Endothelial cell of umbilical vein (primary cell): Measurements from ENCODE around the gene SEMA5A. TPM values are rescaled to one million over a fixed set of nuclear protein-coding genes. Genes with fewer than 3 reads are reported as not detected.

Experiments used
- BruUV-seq: library from RNA; stranded (reverse); fragments of 400-500 nt; replicated peaks from 2 replicates; lab custom pipeline; 2021; lab: Mats Ljungman, UMichigan
- CTCF ChIA-PET: fragments of 300-600, 350-600 bp; sonication (Branson Sonifier 250); formaldehyde crosslinking; loops from one replicate; lab custom pipeline; 2021; ENCODE audit warnings: antibody characterized with exemption, inconsistent platforms; lab: Charles Lee
- POLR2A ChIA-PET: fragments of 300-600, 350-600 bp; sonication (Branson Sonifier 250); formaldehyde crosslinking; loops from one replicate; lab custom pipeline; 2021; ENCODE audit warnings: antibody characterized with exemption, inconsistent platforms; lab: Charles Lee
- DNase-seq: peaks from one replicate; pipeline ENCODE4 v3.0.0-alpha.2; 2011; ENCODE audit warnings: low read depth, low spot score
- FAIRE-seq: peaks from 2 replicates; lab custom pipeline; 2011; peaks lifted over from hg19 to GRCh38; lab: Jason Lieb, UNC
- H2AFZ ChIP-seq: 2 replicates; pipeline ENCODE4 v1.6.0; 2012; ENCODE audit warnings: low read depth, low read length, control low read depth, inconsistent platforms
- H3K27ac ChIP-seq: 2 replicates; pipeline ENCODE4 v1.5.1; 2011; ENCODE audit warnings: low read depth, mild to moderate bottlenecking, control low read depth, low read length, moderate library complexity; ENCODE audit not compliant: insufficient read depth
- H3K27me3 ChIP-seq, 2 experiments: 2 replicates each; pipeline versions ENCODE4 v1.6.0 to v1.6.1; 2011; ENCODE audit warnings: low read length in 2 of 2, mixed read lengths in 1 of 2; ENCODE audit not compliant: control insufficient read depth in 2 of 2, insufficient read depth in 2 of 2
- H3K36me3 ChIP-seq, 2 experiments: 2 replicates in 1 of 2; 3 replicates in 1 of 2; pipeline ENCODE4 v1.5.1; 2011; ENCODE audit warnings: low read length in 2 of 2, mild to moderate bottlenecking in 1 of 2, moderate library complexity in 1 of 2; ENCODE audit not compliant: control insufficient read depth in 2 of 2, insufficient read depth in 2 of 2; ENCODE audit errors: extremely low read depth in 1 of 2
- H3K4me1 ChIP-seq: 3 replicates; pipeline ENCODE4 v1.5.1; 2011; ENCODE audit warnings: mild to moderate bottlenecking, low read length; ENCODE audit not compliant: control insufficient read depth, insufficient read depth; ENCODE audit errors: extremely low read depth
- H3K4me2 ChIP-seq: 2 replicates; pipeline ENCODE4 v1.6.1; 2011; ENCODE audit warnings: low read length, control low read depth, mixed read lengths; ENCODE audit not compliant: insufficient read depth
- H3K4me3 ChIP-seq, 3 experiments: fragments of 200-600 bp in 1 of 3; sonication (generic), shearing (Covaris generic) in 1 of 3; replicated peaks in 1 of 3; 2 replicates each; pipeline ENCODE4 v1.5.1; 2011 to 2016; ENCODE audit warnings: control low read depth in 3 of 3, low read length in 3 of 3, mild to moderate bottlenecking in 2 of 3, inconsistent platforms in 1 of 3, low read depth in 1 of 3, moderate library complexity in 1 of 3; ENCODE audit not compliant: insufficient read depth in 1 of 3
- H3K79me2 ChIP-seq: 2 replicates; pipeline ENCODE4 v1.6.0; 2012; ENCODE audit warnings: low read length, inconsistent platforms; ENCODE audit not compliant: control insufficient read depth, insufficient read depth
- H3K9ac ChIP-seq: replicated peaks from 2 replicates; pipeline ENCODE3; 2011; ENCODE audit warnings: low read length, control low read depth; ENCODE audit not compliant: insufficient read depth; ENCODE audit errors: extremely low read depth
- H3K9me1 ChIP-seq: replicated peaks from 3 replicates; pipeline ENCODE4 v1.6.0; 2011; ENCODE audit warnings: mild to moderate bottlenecking, low read length; ENCODE audit not compliant: control insufficient read depth, insufficient read depth; ENCODE audit errors: extremely low read depth
- H3K9me3 ChIP-seq: replicated peaks from 2 replicates; pipeline ENCODE4 v1.5.1; 2012; ENCODE audit warnings: low read length, inconsistent platforms; ENCODE audit not compliant: control insufficient read depth, insufficient read depth
- H4K20me1 ChIP-seq: replicated peaks from 2 replicates; pipeline ENCODE3; 2011; ENCODE audit warnings: mild to moderate bottlenecking, low read length; ENCODE audit not compliant: control insufficient read depth, insufficient read depth; ENCODE audit errors: extremely low read depth
- EZH2 ChIP-seq: IDR thresholded peaks from 2 replicates; pipeline ENCODE4 v1.6.1; 2012; ENCODE audit warnings: borderline replicate concordance, low read depth, mild to moderate bottlenecking, moderate library complexity, low read length, inconsistent platforms; ENCODE audit not compliant: severe bottlenecking
- FOS ChIP-seq: IDR thresholded peaks from 2 replicates; pipeline ENCODE4 v1.6.1; 2011; ENCODE audit warnings: mild to moderate bottlenecking, low read length, moderate library complexity, borderline replicate concordance; ENCODE audit not compliant: insufficient read depth
- GATA2 ChIP-seq: IDR thresholded peaks from 2 replicates; pipeline ENCODE4 v1.7.0; 2011; ENCODE audit warnings: low read depth, mild to moderate bottlenecking, moderate library complexity, mixed read lengths, low read length; ENCODE audit not compliant: insufficient read length, insufficient read depth
- JUN ChIP-seq: IDR thresholded peaks from 2 replicates; pipeline ENCODE4 v1.6.1; 2011; ENCODE audit warnings: borderline replicate concordance, low read depth; ENCODE audit not compliant: insufficient read length, insufficient read depth
- MAX ChIP-seq: IDR thresholded peaks from 2 replicates; pipeline ENCODE4 v1.6.1; 2011; ENCODE audit not compliant: insufficient read depth, insufficient read length
- MYC ChIP-seq: IDR thresholded peaks from one replicate; pipeline ENCODE4 v1.6.1; 2011; ENCODE audit warnings: mild to moderate bottlenecking, low read depth, low read length
- POLR2A ChIP-seq: IDR thresholded peaks from 2 replicates; pipeline ENCODE4 v1.6.1; 2012; ENCODE audit warnings: low read depth, mild to moderate bottlenecking, control low read depth, low read length
- POLR2AphosphoS5 ChIP-seq: IDR thresholded peaks from 2 replicates; pipeline ENCODE4 v1.6.1; 2012; ENCODE audit warnings: low read depth, mild to moderate bottlenecking, control low read depth, low read length, moderate library complexity; ENCODE audit not compliant: insufficient read depth
- dilution Hi-C: fragments of 300-500 bp; cut with MboI; formaldehyde crosslinking; loops from one replicate; pipeline ENCODE4 v1.15.0; 2019; ENCODE audit warnings: low sequenced_read_pairs; ENCODE audit not compliant: extremely low pct_ligation_motif_present
- intact Hi-C: fragments of 100-400 bp; cut with micrococcal nuclease; formaldehyde crosslinking; loops from one replicate; pipeline ENCODE4 v1.10.0; 2022
- polyA plus RNA-seq, 4 experiments: library from polyadenylated mRNA; depleted of rRNA in 3 of 4; stranded (reverse) in 3 of 4; unstranded in 1 of 4; fragments of >200 nt; gene quantifications; 2 replicates each; pipeline versions ENCODE4 v1.2.1 to v1.2.3, GENCODE V29; 2011 to 2012; ENCODE audit warnings: missing spikeins in 1 of 4
- total RNA-seq: library from RNA; stranded (reverse); gene quantifications from 2 replicates; pipeline ENCODE4 v1.2.3, GENCODE V29; 2021
- TF ChIP-seq, protein P1 (sequence below), 2 donors: IDR thresholded peaks; 1 replicate in 1 of 2; 2 replicates in 1 of 2; pipeline ENCODE4 v1.5.1; 2011; ENCODE audit warnings: low read length in 2 of 2, mild to moderate bottlenecking in 2 of 2, moderate library complexity in 2 of 2, control low read depth in 1 of 2, inconsistent platforms in 1 of 2, low read depth in 1 of 2; ENCODE audit not compliant: insufficient read depth in 1 of 2; ENCODE audit errors: extremely low read depth in 1 of 2

SEMA5A gene
- total and polyA plus RNA-seq, 2 donors (not counting 3 experiments of a cell fraction or from before 2014, with no cell fraction given): 0.04 to 0.06 TPM

DNA sequence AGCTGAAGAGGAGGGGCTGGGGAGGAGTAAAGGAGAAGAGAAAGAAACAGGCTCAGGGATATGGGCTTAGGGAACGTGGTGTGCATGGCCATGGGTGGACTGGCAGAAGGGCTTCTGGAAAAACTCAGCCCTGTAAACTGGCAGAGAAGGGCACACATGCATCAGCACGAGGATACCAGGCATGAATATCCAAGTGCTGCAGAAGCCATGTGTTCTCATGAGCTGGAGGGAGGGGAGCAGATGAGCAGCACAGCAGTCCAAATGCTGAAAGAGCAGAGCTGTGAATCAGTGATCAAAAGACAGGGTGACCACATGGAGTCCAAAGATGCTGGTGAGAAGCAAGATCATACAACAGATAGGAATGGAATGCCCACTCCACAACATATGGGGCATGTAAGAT lies 72.3 kb downstream of the SEMA5A start:
- H3K79me2 ChIP-seq: no peaks in the 10 kb centered on the region
- H3K36me3 ChIP-seq: no peaks in the 10 kb centered on the region
- FAIRE-seq: no peak
- intact Hi-C loops: no loop called here
- CTCF ChIA-PET: no interaction called here
- no peak overlapping the region for H3K9ac ChIP-seq
- H4K20me1 ChIP-seq: no peaks in the 10 kb centered on the region
- no peaks in the 10 kb centered on the region for H3K9me3 ChIP-seq
- H3K4me1 ChIP-seq: no peaks in the 10 kb centered on the region
- DNase-seq: no peak
- dilution Hi-C loops: no loop called here
- no peaks in the 10 kb centered on the region for H3K27me3 ChIP-seq
- BruUV-seq: no TSS peak
- H3K27ac ChIP-seq: no peak overlapping the region
- H3K4me2 ChIP-seq: no peak overlapping the region
- no peaks in the 10 kb centered on the region for H3K9me1 ChIP-seq
- POLR2A ChIA-PET: no interaction called here
- no peak for TF ChIP-seq POLR2AphosphoS5
- TF ChIP-seq GATA2: no peak
- no peak for TF ChIP-seq MYC
- no peak for TF ChIP-seq FOS
- no peak for TF ChIP-seq EZH2
- no peak for TF ChIP-seq MAX
- TF ChIP-seq, protein P1, sequence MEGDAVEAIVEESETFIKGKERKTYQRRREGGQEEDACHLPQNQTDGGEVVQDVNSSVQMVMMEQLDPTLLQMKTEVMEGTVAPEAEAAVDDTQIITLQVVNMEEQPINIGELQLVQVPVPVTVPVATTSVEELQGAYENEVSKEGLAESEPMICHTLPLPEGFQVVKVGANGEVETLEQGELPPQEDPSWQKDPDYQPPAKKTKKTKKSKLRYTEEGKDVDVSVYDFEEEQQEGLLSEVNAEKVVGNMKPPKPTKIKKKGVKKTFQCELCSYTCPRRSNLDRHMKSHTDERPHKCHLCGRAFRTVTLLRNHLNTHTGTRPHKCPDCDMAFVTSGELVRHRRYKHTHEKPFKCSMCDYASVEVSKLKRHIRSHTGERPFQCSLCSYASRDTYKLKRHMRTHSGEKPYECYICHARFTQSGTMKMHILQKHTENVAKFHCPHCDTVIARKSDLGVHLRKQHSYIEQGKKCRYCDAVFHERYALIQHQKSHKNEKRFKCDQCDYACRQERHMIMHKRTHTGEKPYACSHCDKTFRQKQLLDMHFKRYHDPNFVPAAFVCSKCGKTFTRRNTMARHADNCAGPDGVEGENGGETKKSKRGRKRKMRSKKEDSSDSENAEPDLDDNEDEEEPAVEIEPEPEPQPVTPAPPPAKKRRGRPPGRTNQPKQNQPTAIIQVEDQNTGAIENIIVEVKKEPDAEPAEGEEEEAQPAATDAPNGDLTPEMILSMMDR (IDR thresholded peaks at IDR 0.05; ENCODE audit: extremely low read depth in 1 of 2, insufficient read depth in 1 of 2, low read depth in 1 of 2, low read length in 2 of 2): no peak
- no peak for TF ChIP-seq POLR2A
- TF ChIP-seq JUN: no peak
- no peak overlapping the region for H2AFZ ChIP-seq
- no peak overlapping the region for H3K4me3 ChIP-seq
